Spleen (tissue), 11 donors: Measurements from ENCODE around the gene SUPV3L1. TPM values are rescaled to one million over a fixed set of nuclear protein-coding genes. Genes with fewer than 3 reads are reported as not detected.
"Not testable (repeated sequence)": the region's sequence is repeated elsewhere in the genome, so short reads cannot be mapped to it uniquely, and the experiment has no call there.

Experiments
- DNase-seq: peaks from one replicate; pipeline ENCODE4 v3.0.0-alpha.2; 2020
- H3K27ac ChIP-seq, 8 donors: fragments of 200-600 bp; sonication (generic) in 7 of 8; 1 replicate in 4 of 8; 2 replicates in 4 of 8; pipeline versions ENCODE4 v1.5.0 to v1.8.0; 2016 to 2021; ENCODE audit warnings: inconsistent platforms in 4 of 8, mild to moderate bottlenecking in 4 of 8, moderate library complexity in 1 of 8
- H3K27me3 ChIP-seq, 7 donors: fragments of 200-600 bp; sonication (generic) in 6 of 7; replicated peaks in 1 of 7; 1 replicate in 4 of 7; 2 replicates in 3 of 7; pipeline versions ENCODE4 v1.5.0 to v1.8.0; 2016 to 2021; ENCODE audit warnings: inconsistent platforms in 3 of 7, mild to moderate bottlenecking in 1 of 7
- H3K36me3 ChIP-seq, 6 donors: fragments of 200-600 bp; sonication (generic) in 5 of 6; 1 replicate in 4 of 6; 2 replicates in 2 of 6; pipeline versions ENCODE4 v1.5.0 to v1.8.0; 2016 to 2021; ENCODE audit warnings: inconsistent platforms in 2 of 6
- H3K4me1 ChIP-seq, 6 donors: fragments of 200-600 bp; sonication (generic) in 5 of 6; 1 replicate in 3 of 6; 2 replicates in 3 of 6; pipeline versions ENCODE4 v1.5.0 to v1.8.0; 2016 to 2021; ENCODE audit warnings: inconsistent platforms in 3 of 6
- H3K4me3 ChIP-seq, 8 donors: fragments of 200-600 bp; sonication (generic) in 7 of 8; 1 replicate in 4 of 8; 2 replicates in 4 of 8; pipeline versions ENCODE4 v1.5.0 to v1.8.0; 2016 to 2021; ENCODE audit warnings: inconsistent platforms in 4 of 8, mild to moderate bottlenecking in 4 of 8, moderate library complexity in 2 of 8
- H3K9me3 ChIP-seq, 8 donors: fragments of 200-600 bp; sonication (generic) in 7 of 8; 1 replicate in 4 of 8; 2 replicates in 4 of 8; pipeline versions ENCODE4 v1.5.0 to v1.8.0; 2016 to 2021; ENCODE audit warnings: inconsistent platforms in 4 of 8
- POLR2A ChIP-seq, 3 donors: fragments of 450-650 bp; IDR thresholded peaks; one replicate each; pipeline ENCODE4 v1.5.1; 2017; ENCODE audit warnings: antibody characterized with exemption in 3 of 3, mild to moderate bottlenecking in 1 of 3
- POLR2AphosphoS5 ChIP-seq, 3 donors: sonication (generic); formaldehyde crosslinking; IDR thresholded peaks; one replicate each; pipeline ENCODE4 v1.5.1; 2017; ENCODE audit warnings: antibody characterized with exemption in 3 of 3
- WGBS, 5 donors: extraction: QIAGEN DNeasy Blood & Tissue Kit in 3 of 5; methylation state at CpG; one replicate each; pipeline versions ENCODE4 v1.1.5 to v1.1.7; 2013 to 2018; 5-methylcytosine and 5-hydroxymethylcytosine counted together
- intact Hi-C: fragments of 100-400 bp; cut with DNase I; formaldehyde crosslinking; loops from one replicate; pipeline ENCODE4 v1.15.0; 2023; ENCODE audit warnings: low total_unique reads
- polyA plus RNA-seq, 3 donors: library from polyadenylated mRNA; stranded (reverse); fragments of 200-250 nt; gene quantifications; one replicate each; pipeline ENCODE4 v1.2.1, GENCODE V29; 2013
- total RNA-seq, 7 donors: library from RNA; depleted of rRNA in 3 of 7; stranded (reverse); fragments of >200 nt in 3 of 7; fragmentation: NEBNext Ultra II Directional in 4 of 7; extraction: Animal tissue kit (Norgen Biotek cat#: 25700) in 4 of 7; gene quantifications; one replicate each; pipeline versions ENCODE4 v1.1.0 to v1.2.1, GENCODE V29; 2016 to 2021
- TF ChIP-seq, protein P1 (sequence below), 11 experiments: fragments of 200-600 bp in 7 of 11; fragments of 450-650 bp in 4 of 11; sonication (generic) in 4 of 11; IDR thresholded peaks in 8 of 11; conservative IDR thresholded peaks in 3 of 11; 1 replicate in 7 of 11; 2 replicates in 4 of 11; pipeline versions ENCODE4 v1.4.0 to v1.8.0; 2016 to 2021; ENCODE audit warnings: antibody characterized with exemption in 11 of 11, inconsistent platforms in 4 of 11, mild to moderate bottlenecking in 1 of 11
- donor health status: healthy with polysubstance abuse.
- donor health status: DM: no; HTN: no; CAD: no; lungs with moderate emphysema.
- donor health status: DM: no; HTN: no; CAD: no.
- donor health status: Bipolar disorder and iron deficiency.
- donor health status: healthy.
- donor health status: DM: no; HTN: no; CAD: no.
- donor health status: DM: yes; HTN: yes; CAD: no.

SUPV3L1 gene
- total and polyA plus RNA-seq, 10 donors: 24.2 to 95.6 (median 36.1) TPM

- no peaks in the 10 kb centered on the region for H3K27me3 ChIP-seq
- intact Hi-C loops: no loop called here
- no peak for DNase-seq
- H3K36me3 ChIP-seq: no peaks in the 10 kb centered on the region
- no peak overlapping the region for H3K4me3 ChIP-seq
- 87 to 93% (median 89%) methylated on average over 24 of the region's 24 CpGs for WGBS, 5 donors
- no peaks in the 10 kb centered on the region for H3K9me3 ChIP-seq
- H3K27ac ChIP-seq: no peak overlapping the region
- TF ChIP-seq POLR2A (IDR thresholded peaks at IDR 0.05) (no peak), POLR2AphosphoS5 (IDR thresholded peaks at IDR 0.05) (no peak)
- TF ChIP-seq, protein P1, sequence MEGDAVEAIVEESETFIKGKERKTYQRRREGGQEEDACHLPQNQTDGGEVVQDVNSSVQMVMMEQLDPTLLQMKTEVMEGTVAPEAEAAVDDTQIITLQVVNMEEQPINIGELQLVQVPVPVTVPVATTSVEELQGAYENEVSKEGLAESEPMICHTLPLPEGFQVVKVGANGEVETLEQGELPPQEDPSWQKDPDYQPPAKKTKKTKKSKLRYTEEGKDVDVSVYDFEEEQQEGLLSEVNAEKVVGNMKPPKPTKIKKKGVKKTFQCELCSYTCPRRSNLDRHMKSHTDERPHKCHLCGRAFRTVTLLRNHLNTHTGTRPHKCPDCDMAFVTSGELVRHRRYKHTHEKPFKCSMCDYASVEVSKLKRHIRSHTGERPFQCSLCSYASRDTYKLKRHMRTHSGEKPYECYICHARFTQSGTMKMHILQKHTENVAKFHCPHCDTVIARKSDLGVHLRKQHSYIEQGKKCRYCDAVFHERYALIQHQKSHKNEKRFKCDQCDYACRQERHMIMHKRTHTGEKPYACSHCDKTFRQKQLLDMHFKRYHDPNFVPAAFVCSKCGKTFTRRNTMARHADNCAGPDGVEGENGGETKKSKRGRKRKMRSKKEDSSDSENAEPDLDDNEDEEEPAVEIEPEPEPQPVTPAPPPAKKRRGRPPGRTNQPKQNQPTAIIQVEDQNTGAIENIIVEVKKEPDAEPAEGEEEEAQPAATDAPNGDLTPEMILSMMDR (IDR thresholded peaks at IDR 0.05 in 8 of 11, conservative IDR thresholded peaks at IDR 0.05 in 3 of 11): no peak
- H3K4me1 ChIP-seq: no peaks in the 10 kb centered on the region
These were observed 68.2 kb downstream of the SUPV3L1 start for GRCh38 chr10:69248117-69248730.

GRCh38 chr10:69250041-69250440, 70.0 kb downstream of the SUPV3L1 start:
- 92 to 100% (median 96%) methylated on average over 7 to 14 of the region's 14 CpGs for whole genome bisulfite sequencing, 5 donors
- Histone ChIP-seq H3K4me1 (no peaks in the 10 kb centered on the region), H3K27ac (no peak overlapping the region), H3K4me3 (no peak overlapping the region), H3K27me3 (no peaks in the 10 kb centered on the region), H3K36me3 (no peaks in the 10 kb centered on the region), H3K9me3 (no peaks in the 10 kb centered on the region)
- intact Hi-C loops: no loop called here
- TF ChIP-seq, protein P1 (IDR thresholded peaks at IDR 0.05 in 8 of 11, conservative IDR thresholded peaks at IDR 0.05 in 3 of 11): no peak
- TF ChIP-seq POLR2A (IDR thresholded peaks at IDR 0.05) (no peak), POLR2AphosphoS5 (IDR thresholded peaks at IDR 0.05) (no peak)
- DNase-seq: no peak

GRCh38 chr10:69251417-69251816, 71.4 kb downstream of the SUPV3L1 start:
- H3K27ac ChIP-seq, H3K36me3 ChIP-seq, H3K4me3 ChIP-seq, H3K4me1 ChIP-seq, H3K9me3 ChIP-seq, H3K27me3 ChIP-seq, intact Hi-C loops, DNase-seq: not testable (repeated sequence)
- 87 to 96% (median 88%) methylated on average over 2 of the region's 2 CpGs for WGBS, 5 donors

DNA sequence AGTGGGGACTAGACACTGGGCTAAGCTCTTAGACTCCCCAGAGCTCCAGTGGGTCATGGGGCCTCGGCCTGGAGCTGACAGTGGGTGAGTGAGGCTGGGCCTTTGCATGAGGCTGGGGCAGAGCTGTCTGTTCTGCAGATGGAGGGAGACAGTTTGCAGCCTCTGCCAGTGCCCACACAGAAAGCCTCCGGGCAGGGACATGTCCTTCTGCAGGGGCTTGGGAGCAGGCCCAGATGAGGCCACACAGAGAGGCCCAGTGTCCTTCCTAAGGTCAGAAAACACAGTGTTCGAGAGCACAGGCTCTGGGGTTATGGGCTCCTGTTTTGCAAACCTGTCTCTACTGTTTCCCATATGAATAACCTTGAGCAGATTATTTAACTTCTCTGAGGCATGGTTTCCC, 73.1 kb downstream of the SUPV3L1 start:
- no peaks in the 10 kb centered on the region for H3K9me3 ChIP-seq
- no peak for TF ChIP-seq POLR2A (IDR thresholded peaks at IDR 0.05)
- TF ChIP-seq, protein P1 (IDR thresholded peaks at IDR 0.05 in 8 of 11, conservative IDR thresholded peaks at IDR 0.05 in 3 of 11): no peak
- no peak for TF ChIP-seq POLR2AphosphoS5 (IDR thresholded peaks at IDR 0.05)
- no peaks in the 10 kb centered on the region for H3K36me3 ChIP-seq

GRCh38 chr10:69254877-69255276, 74.8 kb downstream of the SUPV3L1 start:
- H3K9me3 ChIP-seq: peaks cover 0 to 11% (median 0%) of the 10 kb centered on the region in 8 donors
- H3K36me3 ChIP-seq: no peaks in the 10 kb centered on the region
- no peak overlapping the region for H3K4me3 ChIP-seq
- H3K4me1 ChIP-seq: no peaks in the 10 kb centered on the region
- intact Hi-C loops: no loop called here
- H3K27me3 ChIP-seq: no peaks in the 10 kb centered on the region
- no peak for DNase-seq
- H3K27ac ChIP-seq: no peak overlapping the region
- WGBS, 5 donors: 67 to 84% (median 77%) methylated on average over 7 of the region's 7 CpGs
- TF ChIP-seq POLR2AphosphoS5 (IDR thresholded peaks at IDR 0.05) (no peak), POLR2A (IDR thresholded peaks at IDR 0.05) (no peak)
- TF ChIP-seq, protein P1 (IDR thresholded peaks at IDR 0.05 in 8 of 11, conservative IDR thresholded peaks at IDR 0.05 in 3 of 11): no peak

More for the DNA sequence above, 73.1 kb downstream of the SUPV3L1 start:
- no peak for DNase-seq
- WGBS, 5 donors: 76 to 96% (median 90%) methylated on average over 3 of the region's 3 CpGs
- no peak overlapping the region for H3K27ac ChIP-seq
- no peaks in the 10 kb centered on the region for H3K27me3 ChIP-seq
- H3K4me1 ChIP-seq: no peaks in the 10 kb centered on the region
- no peak overlapping the region for H3K4me3 ChIP-seq
- intact Hi-C loops: no loop called here
